ENCODE data around the gene CLDN19. TPM values are rescaled to one million over a fixed set of nuclear protein-coding genes. Genes with fewer than 3 reads are reported as not detected.

The CLDN19 gene
- total RNA-seq, 5 donors from 2014 or later (not counting 1 experiment from before 2014, with no cell fraction given), result 0.18 TPM; not detected in 4

DNA sequence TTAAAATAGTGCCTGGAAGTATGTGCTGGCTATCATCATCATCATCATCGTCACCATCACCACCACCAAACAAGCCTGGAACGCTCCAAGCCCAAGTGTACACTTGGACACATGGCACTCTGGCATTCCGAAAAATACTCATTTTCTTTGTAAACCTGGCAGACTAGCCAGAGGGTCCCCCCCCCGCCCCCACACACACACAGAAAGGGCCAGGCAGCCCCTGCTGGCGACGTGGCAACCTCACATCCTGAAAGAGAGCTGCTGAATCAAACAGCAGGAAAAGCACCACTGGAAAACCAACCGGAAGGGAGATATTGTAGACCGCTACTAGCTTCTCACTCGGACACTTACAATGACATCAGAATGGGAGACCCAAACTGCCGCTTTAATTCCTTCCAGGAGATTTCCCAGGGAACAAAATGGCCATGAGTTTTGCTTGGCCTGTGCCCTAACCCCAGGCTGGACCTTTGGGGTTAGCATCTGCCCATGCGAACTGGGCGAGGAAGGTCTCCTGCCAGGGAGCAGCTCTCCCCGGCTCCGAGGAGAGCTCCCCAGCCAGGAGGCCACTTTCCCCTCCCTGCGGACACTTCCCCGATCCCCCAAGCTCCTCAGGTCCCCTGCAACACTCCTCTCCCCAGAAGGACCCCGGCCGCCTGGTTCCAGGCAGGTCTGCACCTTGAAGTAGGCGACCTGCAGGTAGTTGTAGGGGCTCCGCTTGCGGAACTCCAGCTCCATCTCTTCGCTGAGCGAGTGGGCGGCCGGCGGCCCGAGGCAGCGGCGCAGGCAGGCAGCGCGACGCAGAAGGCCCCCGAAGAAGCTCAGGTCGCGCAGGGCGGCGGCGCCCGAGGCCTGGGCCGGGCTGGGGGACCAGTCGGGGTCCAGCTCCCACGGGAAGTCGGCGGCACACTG, 26.1 kb upstream of the CLDN19 start:
- WGBS (ENCODE audit: insufficient coverage), result 1% methylated on average over 36 of the region's 44 CpGs
- peak overlapping the region; percentile 81 to 86 for H3K4me3 ChIP-seq (ENCODE audit: control insufficient read depth in 1 of 2, extremely low read depth in 1 of 2, low read length in 1 of 2)
- Mint-ChIP-seq H3K9me3 (no peaks in the 10 kb centered on the region), H3K4me3 (no peak overlapping the region), H3K27me3 (no peaks in the 10 kb centered on the region), H3K27ac (peak overlapping the region in 1 of 2 donors; percentile 79), H3K4me1 (peaks cover 33 to 44% (median 34%) of the 10 kb centered on the region in 3 donors), H3K36me3 (peaks cover 10% of the 10 kb centered on the region)
- ChIA-PET POLR2A (interaction anchor here (0.5 to 1.7 kb wide), 16 partner anchors 13 to 833 kb away, joined by 3 to 9 read pairs (median 3); partner anchors contain the start of genes ZNF691 (in 2 of the 2) and YBX1 (in 1 of the 2)), CTCF (interaction anchor here (0.6 to 2.3 kb wide), 17 partner anchors 9 to 493 kb away, joined by 3 to 16 read pairs (median 4); partner anchors contain the start of genes ERMAP (in 1 of the 2), SVBP (in 1 of the 2), YBX1 (in 1 of the 2) and ZNF691 (in 1 of the 2))
- H3K27me3 ChIP-seq (replicated peaks in 1 of 2; ENCODE audit: control insufficient read depth in 2 of 2, extremely low read depth in 1 of 2, insufficient read depth in 2 of 2, low read length in 1 of 2), result no peaks in the 10 kb centered on the region
- peak in 3 of 4 experiments; percentile 11 to 21 (median 18) for ATAC-seq (replicated peaks in 1 of 4)
- H3K9me3 ChIP-seq, result no peaks in the 10 kb centered on the region
- no peak overlapping the region for H3K27ac ChIP-seq (ENCODE audit: low read length)
- peak in 19 of 35 experiments; percentile 13 to 61 (median 22) for DNase-seq
- peaks cover 22 to 34% of the 10 kb centered on the region in 2 experiments for H3K4me1 ChIP-seq (ENCODE audit: control insufficient read depth in 1 of 2, extremely low read depth in 1 of 2, insufficient read depth in 2 of 2, low read length in 2 of 2)
- H3K36me3 ChIP-seq (ENCODE audit: control insufficient read depth in 2 of 2, extremely low read depth in 1 of 2, insufficient read depth in 1 of 2, low read length in 1 of 2), result peaks cover 6% of the 10 kb centered on the region in 2 donors

DNA sequence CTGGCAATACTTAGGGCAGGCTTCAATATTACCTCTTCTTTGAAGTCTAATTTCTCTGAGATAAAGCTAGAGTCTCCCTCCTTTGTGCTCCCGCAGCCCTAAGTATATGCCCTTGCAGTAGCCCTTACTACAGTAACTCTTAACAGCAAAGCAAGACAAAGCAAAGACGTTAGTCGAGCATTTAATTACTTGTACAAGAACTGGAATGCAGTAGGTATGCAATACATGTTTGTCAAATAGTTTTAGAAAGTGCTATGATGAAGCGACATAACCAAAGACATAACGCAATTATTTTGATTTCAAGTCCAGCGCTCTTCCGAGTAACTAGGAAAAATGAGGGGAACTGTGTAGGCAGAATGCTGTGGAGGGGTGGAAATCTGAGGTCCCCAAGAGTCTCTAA, 25.2 kb upstream of the CLDN19 start:
- POLR2A ChIA-PET, result interaction anchor here (0.6 to 0.7 kb wide), 2 partner anchors 12 to 83 kb away, joined by 3 read pairs; no protein-coding TSS in a partner anchor
- no CpG with 5 or more reads among the region's 7 CpGs for WGBS (ENCODE audit: insufficient coverage)
- no peak for ATAC-seq (replicated peaks in 1 of 4)
- Histone ChIP-seq H3K4me3 (ENCODE audit: control insufficient read depth in 1 of 2, extremely low read depth in 1 of 2, low read length in 1 of 2) (peak overlapping the region in 1 of 2 donors; percentile 86), H3K36me3 (ENCODE audit: control insufficient read depth in 2 of 2, extremely low read depth in 1 of 2, insufficient read depth in 1 of 2, low read length in 1 of 2) (peaks cover 3 to 6% of the 10 kb centered on the region in 2 donors), H3K9me3 (no peaks in the 10 kb centered on the region), H3K4me1 (ENCODE audit: control insufficient read depth in 1 of 2, extremely low read depth in 1 of 2, insufficient read depth in 2 of 2, low read length in 2 of 2) (peaks cover 22 to 34% of the 10 kb centered on the region in 2 experiments), H3K27me3 (replicated peaks in 1 of 2; ENCODE audit: control insufficient read depth in 2 of 2, extremely low read depth in 1 of 2, insufficient read depth in 2 of 2, low read length in 1 of 2) (no peaks in the 10 kb centered on the region), H3K27ac (ENCODE audit: low read length) (no peak overlapping the region)
- no peak overlapping the region for H3K27ac Mint-ChIP-seq
- peaks cover 5% of the 10 kb centered on the region for H3K36me3 Mint-ChIP-seq
- H3K9me3 Mint-ChIP-seq, result no peaks in the 10 kb centered on the region
- H3K27me3 Mint-ChIP-seq, result no peaks in the 10 kb centered on the region
- H3K4me1 Mint-ChIP-seq, result peaks cover 26 to 38% (median 27%) of the 10 kb centered on the region in 3 donors
- H3K4me3 Mint-ChIP-seq, result no peak overlapping the region
- CTCF ChIA-PET, result interaction anchor here in 1 of 2 donors (0.9 kb wide), 1 partner anchor 490 kb away, joined by 3 read pairs; no protein-coding TSS in a partner anchor
- no peak for DNase-seq

DNA sequence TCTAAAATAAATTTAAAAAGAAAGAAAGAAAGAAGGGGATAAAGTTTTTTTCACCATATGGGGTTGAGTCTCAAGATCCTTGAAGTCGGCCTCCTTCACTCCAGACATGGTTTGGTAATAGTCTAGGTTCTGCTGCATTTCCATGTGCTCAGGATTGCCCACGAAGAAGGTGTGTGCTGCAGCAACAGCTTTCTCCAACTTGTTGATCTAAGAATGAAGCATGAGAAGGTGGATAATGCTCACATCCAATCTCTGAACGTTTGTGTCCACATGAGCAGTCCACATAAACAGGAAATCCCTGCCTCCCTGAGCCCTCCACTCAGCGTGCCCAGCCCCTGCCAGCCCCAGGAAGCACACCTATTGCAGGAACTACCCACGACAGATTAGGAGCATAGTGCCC, 22.2 kb upstream of the CLDN19 start:
- Mint-ChIP-seq H3K4me3 (no peak overlapping the region), H3K9me3 (no peaks in the 10 kb centered on the region), H3K27me3 (no peaks in the 10 kb centered on the region), H3K27ac (no peak overlapping the region), H3K36me3 (peaks cover 13% of the 10 kb centered on the region), H3K4me1 (peaks cover 0 to 13% (median 3%) of the 10 kb centered on the region in 3 donors)
- H3K27me3 ChIP-seq (replicated peaks in 1 of 2; ENCODE audit: control insufficient read depth in 2 of 2, extremely low read depth in 1 of 2, insufficient read depth in 2 of 2, low read length in 1 of 2), result no peaks in the 10 kb centered on the region
- no peak overlapping the region for H3K27ac ChIP-seq (ENCODE audit: low read length)
- no peak overlapping the region for H3K4me3 ChIP-seq (ENCODE audit: control insufficient read depth in 1 of 2, extremely low read depth in 1 of 2, low read length in 1 of 2)
- H3K9me3 ChIP-seq, result no peaks in the 10 kb centered on the region
- H3K36me3 ChIP-seq (ENCODE audit: control insufficient read depth in 2 of 2, extremely low read depth in 1 of 2, insufficient read depth in 1 of 2, low read length in 1 of 2), result peaks cover 9 to 24% of the 10 kb centered on the region in 2 donors
- DNase-seq (no peak), ATAC-seq (replicated peaks in 1 of 4) (no peak)
- WGBS (ENCODE audit: insufficient coverage), result 66% methylated on average over 4 of the region's 5 CpGs
- CTCF ChIA-PET, result no interaction called here
- POLR2A ChIA-PET, result no interaction called here
- peaks cover 12 to 20% of the 10 kb centered on the region in 2 experiments for H3K4me1 ChIP-seq (ENCODE audit: control insufficient read depth in 1 of 2, extremely low read depth in 1 of 2, insufficient read depth in 2 of 2, low read length in 2 of 2)

DNA sequence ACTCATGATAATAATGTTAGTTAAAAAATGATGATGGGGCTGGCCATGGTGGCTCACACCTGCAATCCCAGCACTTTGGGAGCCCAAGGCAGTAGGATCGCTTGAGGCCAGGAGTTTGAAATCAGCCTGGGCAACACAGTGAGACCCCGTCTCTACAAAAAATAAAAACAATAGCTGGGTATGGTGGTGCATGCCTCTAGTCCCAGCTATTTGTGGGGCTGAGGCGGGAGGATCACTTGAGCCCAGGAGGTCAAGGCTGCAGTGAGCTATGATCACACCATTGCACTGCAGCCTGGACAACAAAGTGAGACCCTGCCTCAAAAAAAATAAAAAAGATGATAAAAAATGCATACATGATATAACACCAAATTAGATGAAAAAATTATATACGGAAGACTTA, 21.5 kb upstream of the CLDN19 start:
- H3K27me3 ChIP-seq (replicated peaks in 1 of 2; ENCODE audit: control insufficient read depth in 2 of 2, extremely low read depth in 1 of 2, insufficient read depth in 2 of 2, low read length in 1 of 2), result no peaks in the 10 kb centered on the region
- peaks cover 12 to 20% of the 10 kb centered on the region in 2 experiments for H3K4me1 ChIP-seq (ENCODE audit: control insufficient read depth in 1 of 2, extremely low read depth in 1 of 2, insufficient read depth in 2 of 2, low read length in 2 of 2)
- Mint-ChIP-seq H3K27me3 (no peaks in the 10 kb centered on the region), H3K4me3 (no peak overlapping the region), H3K27ac (no peak overlapping the region), H3K36me3 (peaks cover 20% of the 10 kb centered on the region), H3K4me1 (peaks cover 4 to 14% (median 7%) of the 10 kb centered on the region in 3 donors), H3K9me3 (no peaks in the 10 kb centered on the region)
- DNase-seq (no peak), ATAC-seq (replicated peaks in 1 of 4) (no peak)
- H3K27ac ChIP-seq (ENCODE audit: low read length), result no peak overlapping the region
- H3K4me3 ChIP-seq (ENCODE audit: control insufficient read depth in 1 of 2, extremely low read depth in 1 of 2, low read length in 1 of 2), result no peak overlapping the region
- POLR2A ChIA-PET, result no interaction called here
- CTCF ChIA-PET, result no interaction called here
- no peaks in the 10 kb centered on the region for H3K9me3 ChIP-seq
- peaks cover 10 to 31% of the 10 kb centered on the region in 2 donors for H3K36me3 ChIP-seq (ENCODE audit: control insufficient read depth in 2 of 2, extremely low read depth in 1 of 2, insufficient read depth in 1 of 2, low read length in 1 of 2)
- WGBS (ENCODE audit: insufficient coverage), result 100% methylated on average over 2 of the region's 4 CpGs

DNA sequence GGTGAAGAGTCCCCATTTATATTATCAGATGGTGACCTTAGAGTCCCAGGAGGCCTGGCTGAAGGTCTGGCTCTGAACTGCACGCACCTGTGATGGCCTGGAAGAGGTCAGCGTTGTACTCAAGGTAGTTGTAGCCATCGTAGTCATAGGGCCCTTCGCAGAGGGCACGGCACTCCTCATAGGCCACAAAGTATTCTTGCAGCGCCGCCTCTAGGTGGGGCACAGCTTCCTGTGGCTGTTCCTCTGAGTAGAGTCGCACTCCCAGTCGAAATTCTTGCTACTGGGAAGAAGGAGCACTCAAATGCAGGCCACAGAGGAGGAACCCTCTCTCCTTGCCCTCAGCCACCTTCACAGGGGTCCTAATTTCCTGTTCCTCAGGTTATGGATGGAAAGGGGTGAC, 19.1 kb upstream of the CLDN19 start:
- DNase-seq, result no peak
- Histone ChIP-seq H3K9me3 (no peaks in the 10 kb centered on the region), H3K4me3 (ENCODE audit: control insufficient read depth in 1 of 2, extremely low read depth in 1 of 2, low read length in 1 of 2) (no peak overlapping the region), H3K4me1 (ENCODE audit: control insufficient read depth in 1 of 2, extremely low read depth in 1 of 2, insufficient read depth in 2 of 2, low read length in 2 of 2) (peaks cover 0 to 2% of the 10 kb centered on the region in 2 experiments), H3K27ac (ENCODE audit: low read length) (no peak overlapping the region), H3K36me3 (ENCODE audit: control insufficient read depth in 2 of 2, extremely low read depth in 1 of 2, insufficient read depth in 1 of 2, low read length in 1 of 2) (peaks cover 17 to 55% of the 10 kb centered on the region in 2 donors), H3K27me3 (replicated peaks in 1 of 2; ENCODE audit: control insufficient read depth in 2 of 2, extremely low read depth in 1 of 2, insufficient read depth in 2 of 2, low read length in 1 of 2) (no peaks in the 10 kb centered on the region)
- peaks cover 41% of the 10 kb centered on the region for H3K36me3 Mint-ChIP-seq
- ChIA-PET CTCF (interaction anchor here (0.7 to 1.2 kb wide), 2 partner anchors 8 to 164 kb away, joined by 3 to 11 read pairs; partner anchors contain the start of genes C1orf50 (in 1 of the 2) and P3H1 (in 1 of the 2)), POLR2A (no interaction called here)
- H3K4me3 Mint-ChIP-seq, result no peak overlapping the region
- H3K4me1 Mint-ChIP-seq, result peaks cover 4 to 11% (median 7%) of the 10 kb centered on the region in 3 donors
- no peaks in the 10 kb centered on the region for H3K27me3 Mint-ChIP-seq
- ATAC-seq (replicated peaks in 1 of 4), result no peak
- 86% methylated on average over 3 of the region's 9 CpGs for WGBS (ENCODE audit: insufficient coverage)
- H3K9me3 Mint-ChIP-seq, result no peaks in the 10 kb centered on the region
- no peak overlapping the region for H3K27ac Mint-ChIP-seq

DNA sequence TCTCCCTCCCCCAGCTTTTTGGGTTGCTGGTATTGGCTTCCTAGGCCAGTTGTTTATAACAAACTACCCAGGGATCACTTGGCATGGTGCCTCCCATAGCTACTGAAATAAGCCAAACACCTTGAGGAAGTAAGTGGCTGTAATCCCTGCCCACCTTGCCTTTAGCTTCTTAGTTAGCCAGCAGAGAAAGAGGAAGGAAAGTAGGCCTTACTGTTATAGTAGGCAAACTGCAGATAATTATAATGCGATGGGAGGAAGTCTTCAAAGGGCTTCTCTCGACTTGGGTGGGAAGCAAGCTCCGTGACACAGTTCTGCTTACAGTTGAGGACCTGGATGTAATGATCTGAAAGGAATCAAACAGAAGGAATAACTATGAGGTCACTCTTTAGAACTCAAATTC, 18.6 kb upstream of the CLDN19 start:
- H3K27me3 ChIP-seq (replicated peaks in 1 of 2; ENCODE audit: control insufficient read depth in 2 of 2, extremely low read depth in 1 of 2, insufficient read depth in 2 of 2, low read length in 1 of 2), result no peaks in the 10 kb centered on the region
- ATAC-seq (replicated peaks in 1 of 4) (no peak), DNase-seq (no peak)
- H3K36me3 Mint-ChIP-seq, result peaks cover 46% of the 10 kb centered on the region
- no peaks in the 10 kb centered on the region for H3K9me3 ChIP-seq
- 77% methylated on average over 3 of the region's 3 CpGs for WGBS (ENCODE audit: insufficient coverage)
- ChIA-PET POLR2A (no interaction called here), CTCF (interaction anchor here in 1 of 2 donors (1.2 kb wide), 1 partner anchor 8 kb away, joined by 3 read pairs; the partner anchor contains the start of genes C1orf50 and P3H1)
- peaks cover 20 to 59% of the 10 kb centered on the region in 2 donors for H3K36me3 ChIP-seq (ENCODE audit: control insufficient read depth in 2 of 2, extremely low read depth in 1 of 2, insufficient read depth in 1 of 2, low read length in 1 of 2)
- no peaks in the 10 kb centered on the region for H3K9me3 Mint-ChIP-seq
- H3K4me3 ChIP-seq (ENCODE audit: control insufficient read depth in 1 of 2, extremely low read depth in 1 of 2, low read length in 1 of 2), result no peak overlapping the region
- no peaks in the 10 kb centered on the region for H3K27me3 Mint-ChIP-seq
- peaks cover 4 to 8% (median 7%) of the 10 kb centered on the region in 3 donors for H3K4me1 Mint-ChIP-seq
- peaks cover 0 to 2% of the 10 kb centered on the region in 2 experiments for H3K4me1 ChIP-seq (ENCODE audit: control insufficient read depth in 1 of 2, extremely low read depth in 1 of 2, insufficient read depth in 2 of 2, low read length in 2 of 2)
- no peak overlapping the region for H3K27ac ChIP-seq (ENCODE audit: low read length)
- H3K4me3 Mint-ChIP-seq, result no peak overlapping the region
- no peak overlapping the region for H3K27ac Mint-ChIP-seq

Measured in T-cell (primary cell).